Thyroid gland (tissue), 4 donors: ENCODE data around the gene TGFBR1. TPM values are rescaled to one million over a fixed set of nuclear protein-coding genes. Genes with fewer than 3 reads are reported as not detected.

ENCODE experiments used
- DNase-seq, 2 donors: peaks; one replicate each; pipeline ENCODE4 v3.0.0-alpha.2; 2019
- H3K27ac ChIP-seq, 3 donors: fragments of 200-600 bp; sonication (generic); 1 replicate in 2 of 3; 2 replicates in 1 of 3; pipeline ENCODE4 v1.5.1; 2016 to 2019; ENCODE audit warnings: mild to moderate bottlenecking in 1 of 3, moderate library complexity in 1 of 3
- H3K27me3 ChIP-seq: fragments of 200-600 bp; sonication (generic); one replicate; pipeline ENCODE4 v1.5.1; 2019
- H3K36me3 ChIP-seq, 2 donors: fragments of 200-600 bp; sonication (generic); one replicate each; pipeline ENCODE4 v1.5.1; 2016 to 2019
- H3K4me1 ChIP-seq, 2 donors: fragments of 200-600 bp; sonication (generic); one replicate each; pipeline ENCODE4 v1.5.1; 2017 to 2019
- H3K4me3 ChIP-seq, 3 donors: fragments of 200-600 bp; sonication (generic); replicated peaks in 1 of 3; 1 replicate in 2 of 3; 2 replicates in 1 of 3; pipeline ENCODE4 v1.5.1; 2016; ENCODE audit warnings: mild to moderate bottlenecking in 1 of 3
- H3K9me3 ChIP-seq: fragments of 200-600 bp; sonication (generic); one replicate; pipeline ENCODE4 v1.5.1; 2017
- POLR2A ChIP-seq, 2 donors: fragments of 450-650 bp; IDR thresholded peaks; one replicate each; pipeline ENCODE4 v1.6.1; 2017; ENCODE audit warnings: antibody characterized with exemption in 2 of 2, mild to moderate bottlenecking in 2 of 2, moderate library complexity in 1 of 2
- WGBS, 2 donors: methylation state at CpG; one replicate each; pipeline ENCODE4 v1.1.5; 2017; 5-methylcytosine and 5-hydroxymethylcytosine counted together
- intact Hi-C: fragments of 100-400 bp; cut with DNase I; formaldehyde crosslinking; loops from one replicate; pipeline ENCODE4 v1.15.1; 2023
- total RNA-seq, 4 donors: library from RNA; depleted of rRNA; stranded (reverse); fragments of >200 nt; gene quantifications; one replicate each; pipeline ENCODE4 v1.2.3, GENCODE V29; 2016
- TF ChIP-seq, protein P1 (sequence below), 6 experiments: fragments of 200-600 bp in 3 of 6; fragments of 450-650 bp in 3 of 6; sonication (generic) in 3 of 6; IDR thresholded peaks; one replicate each; pipeline ENCODE4 v1.5.1; 2016 to 2019; ENCODE audit warnings: antibody characterized with exemption in 6 of 6, mild to moderate bottlenecking in 2 of 6, inconsistent platforms in 1 of 6, moderate library complexity in 1 of 6

The TGFBR1 gene
- total RNA-seq, 4 donors from 2014 or later = 18.6 to 36.7 (median 28.5) TPM

DNA sequence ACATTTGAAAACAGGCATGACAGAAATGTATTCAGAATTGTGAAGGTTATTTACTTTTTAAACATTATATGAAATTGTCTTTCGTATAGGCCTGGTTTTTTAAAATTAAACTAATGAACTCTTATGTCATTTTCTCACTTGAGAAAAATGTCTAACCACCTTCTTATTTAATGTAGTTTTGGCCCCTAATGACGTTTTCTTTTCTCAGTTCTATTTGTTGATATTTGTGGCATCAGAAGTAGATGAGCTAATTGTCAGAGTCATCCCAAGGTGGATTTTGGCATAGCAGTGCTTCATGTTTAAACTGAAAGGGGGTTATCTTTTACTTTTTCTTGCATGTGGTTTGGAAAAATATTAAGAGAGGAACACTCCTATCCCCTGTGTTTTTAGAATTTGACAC, 28.2 kb downstream of the TGFBR1 start:
- TF ChIP-seq POLR2A (IDR thresholded peaks at IDR 0.05) = no peak
- TF ChIP-seq, protein P1, sequence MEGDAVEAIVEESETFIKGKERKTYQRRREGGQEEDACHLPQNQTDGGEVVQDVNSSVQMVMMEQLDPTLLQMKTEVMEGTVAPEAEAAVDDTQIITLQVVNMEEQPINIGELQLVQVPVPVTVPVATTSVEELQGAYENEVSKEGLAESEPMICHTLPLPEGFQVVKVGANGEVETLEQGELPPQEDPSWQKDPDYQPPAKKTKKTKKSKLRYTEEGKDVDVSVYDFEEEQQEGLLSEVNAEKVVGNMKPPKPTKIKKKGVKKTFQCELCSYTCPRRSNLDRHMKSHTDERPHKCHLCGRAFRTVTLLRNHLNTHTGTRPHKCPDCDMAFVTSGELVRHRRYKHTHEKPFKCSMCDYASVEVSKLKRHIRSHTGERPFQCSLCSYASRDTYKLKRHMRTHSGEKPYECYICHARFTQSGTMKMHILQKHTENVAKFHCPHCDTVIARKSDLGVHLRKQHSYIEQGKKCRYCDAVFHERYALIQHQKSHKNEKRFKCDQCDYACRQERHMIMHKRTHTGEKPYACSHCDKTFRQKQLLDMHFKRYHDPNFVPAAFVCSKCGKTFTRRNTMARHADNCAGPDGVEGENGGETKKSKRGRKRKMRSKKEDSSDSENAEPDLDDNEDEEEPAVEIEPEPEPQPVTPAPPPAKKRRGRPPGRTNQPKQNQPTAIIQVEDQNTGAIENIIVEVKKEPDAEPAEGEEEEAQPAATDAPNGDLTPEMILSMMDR (IDR thresholded peaks at IDR 0.05) = no peak
- intact Hi-C loops = no loop called here
- WGBS, 2 donors = 87 to 91% methylated on average over 2 of the region's 2 CpGs

DNA sequence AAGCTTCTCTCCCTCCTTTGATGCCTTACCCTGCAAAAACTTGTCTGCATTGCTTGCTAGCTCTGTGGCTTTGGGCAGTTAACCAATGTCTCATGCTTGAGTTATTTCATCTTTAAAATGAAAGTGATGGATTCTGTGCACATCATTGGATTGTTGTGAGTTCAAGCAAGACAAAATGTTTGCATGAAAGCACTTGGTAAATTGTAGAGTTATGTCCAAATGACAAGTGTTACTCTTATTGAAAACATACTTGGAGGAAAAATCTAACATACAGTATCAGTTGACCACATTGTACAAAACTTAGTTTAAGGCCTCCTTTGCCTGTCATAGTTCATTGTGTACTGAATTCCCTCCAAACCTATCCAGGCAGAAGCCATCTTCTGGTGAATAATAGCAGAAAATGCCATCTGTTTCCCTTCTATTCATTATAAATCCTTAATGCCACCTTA, 30.0 kb downstream of the TGFBR1 start:
- Histone ChIP-seq H3K27ac (no peak overlapping the region), H3K4me3 (no peak overlapping the region), H3K9me3 (no peaks in the 10 kb centered on the region), H3K36me3 (no peaks in the 10 kb centered on the region), H3K27me3 (no peaks in the 10 kb centered on the region), H3K4me1 (no peaks in the 10 kb centered on the region)
- DNase-seq = no peak
- intact Hi-C loops = no loop called here
- TF ChIP-seq, protein P1 (IDR thresholded peaks at IDR 0.05) = no peak
- TF ChIP-seq POLR2A (IDR thresholded peaks at IDR 0.05) = no peak

More for the DNA sequence above, 28.2 kb downstream of the TGFBR1 start:
- H3K9me3 ChIP-seq = no peaks in the 10 kb centered on the region
- no peak overlapping the region for H3K4me3 ChIP-seq
- DNase-seq = no peak
- no peak overlapping the region for H3K27ac ChIP-seq
- no peaks in the 10 kb centered on the region for H3K27me3 ChIP-seq
- no peaks in the 10 kb centered on the region for H3K4me1 ChIP-seq
- H3K36me3 ChIP-seq = no peaks in the 10 kb centered on the region

DNA sequence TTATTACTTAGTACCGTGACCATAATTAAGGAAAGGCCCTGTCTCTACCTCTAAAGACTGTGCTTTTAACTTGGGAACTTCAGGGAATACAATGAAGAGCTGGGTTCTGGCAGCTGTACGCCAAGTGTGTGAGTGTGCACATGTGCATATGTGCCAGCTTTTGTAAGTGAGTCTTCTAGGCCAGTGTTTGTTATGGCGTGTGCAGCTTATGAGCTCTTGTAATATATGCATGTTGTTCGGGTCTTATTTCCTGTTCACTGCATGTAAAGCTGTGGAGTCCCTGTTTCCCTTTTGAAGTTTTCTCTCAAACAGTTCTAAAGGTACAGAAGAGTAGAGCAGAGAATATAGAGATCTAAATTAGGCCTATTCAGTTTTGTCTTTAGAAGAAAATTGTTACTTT, 30.5 kb downstream of the TGFBR1 start:
- no peak for DNase-seq
- no peaks in the 10 kb centered on the region for H3K36me3 ChIP-seq
- TF ChIP-seq, protein P1 (IDR thresholded peaks at IDR 0.05) = no peak
- TF ChIP-seq POLR2A (IDR thresholded peaks at IDR 0.05) = no peak
- no peak overlapping the region for H3K27ac ChIP-seq
- whole genome bisulfite sequencing, 2 donors = 95% methylated on average over 4 of the region's 4 CpGs
- intact Hi-C loops = no loop called here
- H3K4me1 ChIP-seq = no peaks in the 10 kb centered on the region
- H3K27me3 ChIP-seq = no peaks in the 10 kb centered on the region
- no peak overlapping the region for H3K4me3 ChIP-seq
- no peaks in the 10 kb centered on the region for H3K9me3 ChIP-seq

DNA sequence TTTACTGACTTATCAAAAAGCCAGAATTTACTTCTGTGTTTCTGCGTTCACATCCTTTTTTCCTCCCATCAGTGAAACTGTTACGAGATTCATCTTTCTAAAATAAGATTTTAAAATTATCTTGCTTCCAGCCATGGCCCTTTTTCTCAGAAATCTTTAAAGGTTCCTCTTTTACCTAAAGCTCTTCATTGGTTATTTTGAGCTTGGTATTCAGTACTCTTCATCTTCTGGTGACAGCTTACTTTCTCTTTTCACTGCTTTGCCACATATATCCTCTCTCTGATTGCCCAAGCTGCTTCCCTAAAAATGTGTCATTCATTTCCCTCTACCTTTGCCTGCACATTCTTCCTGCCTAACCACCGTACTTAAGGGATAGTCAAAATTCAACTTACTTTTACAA, 32.3 kb downstream of the TGFBR1 start:
- Histone ChIP-seq H3K27ac (no peak overlapping the region), H3K36me3 (no peaks in the 10 kb centered on the region), H3K9me3 (no peaks in the 10 kb centered on the region), H3K4me1 (no peaks in the 10 kb centered on the region), H3K4me3 (no peak overlapping the region), H3K27me3 (no peaks in the 10 kb centered on the region)
- intact Hi-C loops = no loop called here
- 90 to 93% methylated on average over 3 of the region's 3 CpGs for WGBS, 2 donors
- TF ChIP-seq, protein P1 (IDR thresholded peaks at IDR 0.05) = no peak
- TF ChIP-seq POLR2A (IDR thresholded peaks at IDR 0.05) = no peak
- no peak for DNase-seq

DNA sequence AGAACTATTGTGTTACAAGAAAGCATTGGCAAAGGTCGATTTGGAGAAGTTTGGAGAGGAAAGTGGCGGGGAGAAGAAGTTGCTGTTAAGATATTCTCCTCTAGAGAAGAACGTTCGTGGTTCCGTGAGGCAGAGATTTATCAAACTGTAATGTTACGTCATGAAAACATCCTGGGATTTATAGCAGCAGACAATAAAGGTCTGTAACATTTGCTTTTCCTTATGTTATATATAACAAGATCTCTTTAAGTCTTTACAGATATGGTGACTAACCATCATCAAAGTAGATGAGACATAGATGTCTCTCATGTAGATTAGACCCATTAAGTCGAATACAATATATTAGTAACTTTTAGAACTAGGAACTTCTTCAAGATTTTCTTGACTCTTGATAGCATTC, 33.0 kb downstream of the TGFBR1 start:
- intact Hi-C loops = no loop called here
- Histone ChIP-seq H3K36me3 (peaks cover 0 to 6% of the 10 kb centered on the region in 2 donors), H3K27ac (no peak overlapping the region), H3K27me3 (no peaks in the 10 kb centered on the region), H3K9me3 (no peaks in the 10 kb centered on the region), H3K4me3 (no peak overlapping the region), H3K4me1 (no peaks in the 10 kb centered on the region)
- no peak for DNase-seq
- TF ChIP-seq POLR2A (IDR thresholded peaks at IDR 0.05) = no peak
- TF ChIP-seq, protein P1 (IDR thresholded peaks at IDR 0.05) = no peak
- WGBS, 2 donors = 86 to 88% methylated on average over 7 of the region's 7 CpGs
